OCI-M1 (cell line): ENCODE measurements around the gene RBPMS2.
A peak's percentile ranks its signal among the peaks of the same experiment; 100 is the strongest.

Experiments
- DNase-seq: peaks from one replicate; lab custom pipeline; 2025; lab: John Stamatoyannopoulos, UW

RBPMS2 gene

DNA sequence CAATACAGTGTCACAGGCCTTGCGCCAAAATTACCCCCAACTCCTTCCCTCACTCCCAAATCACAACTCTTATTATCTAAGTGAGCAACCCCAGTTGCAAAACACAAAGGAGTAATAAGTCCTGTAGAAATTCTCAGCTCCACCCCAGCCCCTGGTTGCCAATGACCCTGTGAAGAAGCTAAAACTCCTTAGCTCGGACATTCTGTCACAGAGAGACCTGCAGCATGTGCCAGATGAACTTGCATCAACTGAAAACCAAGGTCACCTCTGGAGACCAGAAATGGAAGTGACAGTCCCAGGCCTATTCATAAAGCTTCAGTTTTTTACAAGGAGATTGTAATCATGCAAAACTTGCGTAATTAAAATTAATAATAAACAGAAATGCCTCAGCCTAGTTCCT is 55.2 kb downstream of the RBPMS2 start:
- no peak for DNase-seq

DNA sequence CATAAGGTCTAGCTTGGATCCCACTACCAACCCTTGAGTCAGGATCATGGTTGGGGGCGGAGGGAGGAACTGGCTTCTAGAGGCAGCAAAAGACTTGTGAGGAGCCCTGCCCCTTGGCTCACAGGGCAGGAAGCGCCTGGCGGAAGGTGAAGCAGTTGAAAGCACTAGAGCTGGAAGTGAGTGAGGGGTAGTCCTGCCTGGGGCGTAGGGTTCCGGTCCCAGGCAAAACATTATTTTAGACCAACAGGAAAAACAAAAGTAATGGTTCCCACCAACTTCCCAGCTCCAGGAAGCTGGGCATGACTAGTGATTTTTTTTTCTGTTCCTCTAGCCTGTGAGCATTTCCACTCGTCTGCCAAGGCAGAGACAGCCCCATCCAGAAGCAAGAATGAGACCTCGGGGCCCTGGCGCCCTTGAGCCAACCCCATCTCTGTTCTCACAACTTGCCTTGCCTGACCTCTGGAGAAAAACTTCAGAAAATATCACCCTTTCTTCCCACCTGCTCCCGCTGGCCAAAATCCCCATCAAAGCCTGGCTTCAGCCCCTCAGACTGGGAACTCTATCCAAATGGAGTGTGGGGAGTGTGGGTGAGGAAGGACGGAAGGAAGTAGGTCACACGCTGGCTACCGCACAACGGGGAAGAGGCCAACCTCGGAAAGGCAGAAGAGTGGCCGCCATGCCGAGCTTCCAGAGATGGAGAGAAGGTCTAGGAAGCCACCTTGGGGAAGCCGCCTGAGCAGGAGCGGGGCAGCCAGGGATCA is 57.5 kb downstream of the RBPMS2 start:
- no peak for DNase-seq

- no peak for DNase-seq
Observed at GRCh38 chr15:64717130-64717529, 58.3 kb downstream of the RBPMS2 start.

GRCh38 chr15:64716452-64716851 is 58.9 kb downstream of the RBPMS2 start:
- DNase-seq: no peak

- no peak for DNase-seq
Observed at GRCh38 chr15:64713592-64713991, 61.8 kb downstream of the RBPMS2 start.

GRCh38 chr15:64712353-64712752 is 63.0 kb downstream of the RBPMS2 start:
- DNase-seq: no peak

DNA sequence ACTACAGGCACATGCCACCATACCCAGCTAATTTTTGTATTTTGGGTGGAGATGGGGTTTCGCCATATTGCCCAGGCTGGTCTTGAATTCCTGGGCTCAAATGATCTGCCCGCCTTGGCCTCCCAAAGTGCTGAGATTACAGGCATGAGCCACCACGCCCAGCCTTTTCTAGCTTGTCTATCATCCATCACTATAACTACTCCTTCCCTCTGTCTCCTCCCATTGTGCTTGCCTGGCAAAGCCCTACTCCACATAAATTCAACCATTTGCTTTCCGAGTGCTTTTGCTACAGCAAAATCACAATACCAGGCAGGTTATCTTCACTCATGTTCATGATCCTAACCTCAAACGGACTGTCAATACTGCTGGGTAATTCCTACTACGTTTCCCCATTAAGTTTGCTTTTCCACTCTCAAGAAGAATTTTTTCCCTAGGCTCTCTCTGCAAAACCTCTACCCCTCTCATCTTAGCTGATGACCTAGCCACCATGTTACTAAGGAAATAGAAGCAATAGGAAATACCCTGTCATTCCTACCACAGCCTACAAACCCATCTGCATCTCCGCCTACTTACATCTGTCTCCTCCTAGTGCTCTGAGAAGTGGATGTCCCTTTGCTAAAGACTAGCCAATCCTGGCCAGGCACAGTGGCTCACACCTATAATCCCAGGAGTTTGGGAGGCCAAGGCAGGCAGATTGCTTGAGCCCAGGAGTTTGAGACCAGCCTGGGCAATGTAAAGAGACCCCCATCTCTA is 64.5 kb downstream of the RBPMS2 start:
- no peak for DNase-seq

GRCh38 chr15:64706011-64706911 is 69.1 kb downstream of the RBPMS2 start:
- DNase-seq: no peak

- DNase-seq: no peak
Observed at GRCh38 chr15:64705006-64705405, 70.4 kb downstream of the RBPMS2 start.

GRCh38 chr15:64703632-64703959 is 71.8 kb downstream of the RBPMS2 start:
- peak; percentile 52 for DNase-seq

DNA sequence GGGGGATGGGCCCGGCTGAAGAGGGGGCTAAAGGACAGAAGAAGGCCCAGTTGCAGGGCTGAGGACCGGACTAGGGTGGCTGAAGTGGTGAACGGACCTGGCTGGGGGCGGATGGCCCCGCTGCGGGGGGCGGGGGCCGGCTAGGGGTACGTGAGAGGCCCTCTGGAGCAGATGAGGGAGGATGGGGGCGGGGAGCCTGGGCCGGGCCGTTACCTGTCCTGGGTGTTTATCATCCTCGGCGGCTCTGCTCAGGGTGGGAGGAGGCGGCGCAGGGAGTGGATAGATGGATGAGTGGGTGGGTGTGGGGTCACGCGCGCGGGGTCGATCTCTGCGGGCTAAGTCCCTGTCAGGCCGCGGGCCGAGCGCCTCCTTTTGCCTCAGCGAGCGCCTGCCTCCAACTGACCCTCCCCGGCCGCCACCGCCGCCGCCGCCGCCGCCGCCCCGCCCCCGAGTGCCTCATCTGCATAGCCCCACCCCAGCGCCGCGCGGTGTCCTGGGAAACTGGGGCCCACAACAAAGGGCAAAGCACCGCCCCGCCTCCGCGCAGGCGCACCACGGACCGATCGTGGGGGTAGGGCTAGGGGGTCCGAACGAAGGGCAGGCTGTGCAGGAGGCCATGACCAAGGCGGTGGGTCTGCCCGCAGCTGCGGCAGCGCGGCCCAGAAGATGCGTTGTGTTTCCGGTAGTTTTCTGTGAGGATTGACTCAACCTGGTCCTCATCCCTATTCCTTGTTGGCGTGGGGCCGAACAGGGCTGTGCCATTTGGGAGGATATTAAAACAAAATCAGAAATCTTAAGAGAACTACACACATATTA is 72.4 kb downstream of the RBPMS2 start:
- DNase-seq: peak; percentile 95

DNA sequence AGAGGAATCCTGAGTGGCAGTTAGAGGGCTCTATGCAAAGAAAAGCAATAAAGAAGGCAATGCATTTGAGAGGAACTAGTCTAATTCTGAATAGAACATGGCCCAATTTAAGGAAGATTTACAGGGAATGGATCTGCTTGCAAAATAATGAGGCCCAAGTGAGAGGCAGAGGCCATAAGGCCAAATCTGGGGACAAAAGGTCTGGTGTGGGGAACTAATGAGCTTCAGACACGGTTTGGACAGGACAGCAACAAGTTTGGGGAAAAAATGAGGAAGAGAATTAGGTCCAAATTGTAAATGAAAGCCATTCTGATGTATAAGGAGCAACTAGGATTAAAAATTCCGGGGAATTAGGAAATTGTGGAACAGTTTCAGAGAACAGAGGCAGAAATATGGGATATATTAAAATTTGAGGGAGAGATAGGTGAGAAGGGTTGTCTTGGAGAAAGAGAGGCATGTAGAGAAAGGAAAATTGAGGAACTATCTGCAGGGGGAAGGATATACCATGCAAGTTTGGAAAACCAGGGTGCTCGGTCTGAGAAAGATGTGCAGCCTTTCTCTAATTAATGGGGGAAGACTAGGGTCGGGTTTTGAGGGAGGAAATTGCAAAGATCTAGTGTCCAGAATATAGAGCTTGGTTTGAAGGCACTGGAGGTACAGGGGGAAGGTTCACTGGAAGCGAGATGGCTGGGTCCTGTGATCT is 73.8 kb downstream of the RBPMS2 start:
- DNase-seq: no peak

DNA sequence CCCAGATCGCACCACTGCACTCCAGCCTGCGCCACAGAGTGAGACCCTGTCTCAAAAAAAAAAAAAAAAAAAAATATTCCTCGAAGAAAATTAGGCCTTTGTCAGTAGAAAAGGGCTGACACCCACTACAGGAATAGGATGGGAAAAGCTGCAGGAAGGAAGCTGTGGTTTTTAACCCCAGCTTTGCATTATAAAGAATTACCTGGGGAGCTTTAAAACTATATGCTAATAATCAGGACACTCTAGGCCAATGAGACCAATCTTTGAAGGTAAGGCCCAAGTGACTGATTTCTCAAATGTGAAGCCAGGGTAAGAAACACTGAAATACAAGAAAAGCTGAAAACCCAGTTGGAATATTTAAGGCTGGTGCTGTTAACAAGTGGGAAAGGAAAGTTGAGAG is 74.3 kb downstream of the RBPMS2 start:
- DNase-seq: no peak

- DNase-seq: no peak
Observed at GRCh38 chr15:64699751-64700388, 75.5 kb downstream of the RBPMS2 start.

- DNase-seq: no peak
Observed at GRCh38 chr15:64698823-64699222, 76.6 kb downstream of the RBPMS2 start.

DNA sequence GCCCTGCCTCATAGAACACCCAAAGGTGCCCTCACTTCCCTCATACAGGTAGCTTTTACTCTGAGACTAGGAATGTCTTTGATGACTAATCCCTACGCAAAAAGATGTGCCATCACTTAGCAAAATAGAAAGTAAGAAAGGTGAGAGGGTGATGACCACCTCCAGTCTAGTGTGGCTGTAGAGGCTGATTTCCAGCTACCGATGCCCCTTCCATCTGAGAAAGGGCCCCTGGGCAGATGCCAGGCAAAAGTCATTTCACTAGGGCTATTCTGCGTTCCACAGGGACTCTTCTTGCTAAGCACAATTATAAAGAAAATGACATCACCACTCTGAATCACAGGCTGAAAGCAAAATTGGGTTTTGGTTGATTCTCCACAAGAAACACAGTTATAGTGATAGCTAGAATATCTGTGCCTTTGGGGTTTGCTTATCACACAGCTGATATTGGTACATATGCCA is 77.4 kb downstream of the RBPMS2 start:
- peak; percentile 17 for DNase-seq

DNA sequence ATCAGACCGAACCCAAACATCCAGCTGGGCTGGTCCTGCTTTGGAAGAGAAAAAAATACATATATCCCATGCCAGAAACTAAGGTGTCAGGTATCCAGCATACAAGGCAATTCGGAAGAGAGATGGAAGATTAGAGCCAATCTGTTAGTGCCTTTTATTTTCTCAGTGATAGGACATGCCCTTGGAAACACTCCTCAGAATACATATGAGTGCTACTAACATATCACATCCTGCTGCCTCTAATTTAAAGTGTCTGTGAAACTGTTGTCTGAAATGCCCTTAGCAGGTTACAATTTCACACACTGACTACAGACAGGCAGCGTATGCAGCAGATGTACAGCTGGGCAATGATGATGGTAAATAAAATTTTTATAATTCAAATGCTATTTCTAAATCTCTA is 78.9 kb downstream of the RBPMS2 start:
- no peak for DNase-seq

- peak; percentile 99 for DNase-seq
Observed at GRCh38 chr15:64695561-64695992, 79.8 kb downstream of the RBPMS2 start.

DNA sequence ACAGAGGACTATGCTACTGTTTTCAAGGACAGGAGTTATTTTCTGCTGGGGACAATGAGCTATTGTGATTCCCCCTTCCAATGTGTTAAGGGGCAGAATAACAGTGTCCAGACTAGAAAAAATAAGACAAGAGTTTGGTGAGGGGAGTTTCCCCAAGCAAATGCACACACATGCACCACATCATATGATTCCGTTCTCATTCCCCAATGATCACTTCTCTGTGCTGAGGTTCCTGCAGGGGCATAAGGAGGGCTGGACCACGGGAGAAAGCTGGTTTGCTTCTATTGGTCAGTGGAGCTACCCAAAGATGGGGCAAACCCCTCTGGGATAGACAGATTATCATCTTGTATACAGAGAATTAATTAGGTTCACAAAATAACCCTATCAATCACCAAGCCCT is 80.6 kb downstream of the RBPMS2 start:
- DNase-seq: no peak

GRCh38 chr15:64693134-64693533 is 82.3 kb downstream of the RBPMS2 start:
- DNase-seq: peak; percentile 41
